SKM-1 treated with dmso at 0.1 percent for 144 hours (cell line): ENCODE data around the gene DEXI.

Source experiments
- DNase-seq: peaks from one replicate; lab custom pipeline; 2025; ENCODE audit not compliant: unreplicated experiment; lab: John Stamatoyannopoulos, UW

Gene DEXI

GRCh38 chr16:10896165-10896564, 46.1 kb downstream of the DEXI start:
- no peak for DNase-seq

DNA sequence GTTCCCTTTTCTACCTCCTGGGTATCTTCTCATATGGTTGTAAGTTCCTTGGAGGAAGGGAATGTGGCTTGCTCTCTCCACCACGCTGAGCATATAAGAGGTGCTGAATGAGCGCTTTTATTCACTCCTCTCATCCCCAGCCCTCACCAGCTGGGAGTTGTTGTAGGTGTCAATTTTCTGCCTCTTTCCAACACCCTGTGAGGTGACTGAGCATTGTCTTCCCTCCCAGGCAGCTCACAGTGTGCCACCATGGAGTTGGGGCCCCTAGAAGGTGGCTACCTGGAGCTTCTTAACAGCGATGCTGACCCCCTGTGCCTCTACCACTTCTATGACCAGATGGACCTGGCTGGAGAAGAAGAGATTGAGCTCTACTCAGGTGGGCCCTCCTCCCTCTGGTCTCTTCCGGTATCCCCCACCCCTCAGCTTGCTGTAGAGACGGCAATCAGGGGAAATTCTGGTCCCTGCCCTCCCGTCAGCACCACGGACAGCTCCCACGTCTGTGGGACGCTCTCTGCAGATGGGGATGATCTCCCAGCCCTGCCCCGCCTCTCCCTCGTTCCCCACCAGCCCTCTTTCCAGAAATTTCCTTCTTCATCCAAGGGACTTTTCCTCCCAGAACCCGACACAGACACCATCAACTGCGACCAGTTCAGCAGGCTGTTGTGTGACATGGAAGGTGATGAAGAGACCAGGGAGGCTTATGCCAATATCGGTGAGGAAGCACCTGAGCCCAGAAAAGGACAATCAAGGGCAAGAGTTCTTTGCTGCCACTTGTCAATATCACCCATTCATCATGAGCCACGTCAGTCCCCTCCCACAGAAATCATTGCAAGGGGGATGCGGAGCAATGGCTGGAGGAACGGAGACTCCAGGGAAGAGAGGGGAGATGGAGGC, 47.0 kb downstream of the DEXI start:
- no peak for DNase-seq

DNA sequence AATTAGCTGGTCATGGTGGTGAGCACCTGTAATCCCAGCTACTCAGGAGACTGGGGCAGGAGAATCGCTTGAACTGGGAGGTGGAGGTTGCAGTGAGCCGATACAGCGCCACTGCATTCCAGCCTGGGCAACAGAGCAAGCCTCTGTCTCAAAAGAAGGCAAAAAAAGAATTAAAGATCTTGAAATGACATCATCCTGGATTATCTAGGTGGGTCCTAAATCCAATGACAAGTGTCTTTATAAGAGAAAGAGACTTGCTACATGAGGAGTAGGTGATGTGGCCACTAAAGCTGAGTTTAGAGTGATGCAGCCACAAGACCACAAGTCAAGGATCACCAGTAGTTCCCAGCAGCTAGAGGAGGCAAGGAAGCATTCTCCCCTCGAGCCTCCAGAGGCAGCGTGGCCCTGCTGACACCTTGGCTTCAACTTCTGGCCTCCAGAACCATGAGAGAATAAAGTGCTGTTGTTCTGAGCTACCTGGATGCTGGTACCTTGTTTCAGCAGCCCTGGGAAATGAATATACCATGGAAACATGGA, 49.4 kb downstream of the DEXI start:
- DNase-seq, result no peak

- DNase-seq, result no peak
Measured at GRCh38 chr16:10889855-10890254, 52.4 kb downstream of the DEXI start.

- DNase-seq, result no peak
Measured at GRCh38 chr16:10888320-10888937, 53.8 kb downstream of the DEXI start.

- peak; percentile 39 for DNase-seq
Measured at GRCh38 chr16:10885246-10885645, 57.0 kb downstream of the DEXI start.

- DNase-seq, result no peak
Measured at GRCh38 chr16:10883004-10883403, 59.3 kb downstream of the DEXI start.

- no peak for DNase-seq
Measured at GRCh38 chr16:10881479-10882030, 60.7 kb downstream of the DEXI start.

GRCh38 chr16:10880594-10881452, 61.4 kb downstream of the DEXI start:
- no peak for DNase-seq

GRCh38 chr16:10879681-10880589, 62.3 kb downstream of the DEXI start:
- DNase-seq, result no peak
